Measurements from ENCODE around the gene C19orf47.
"Not testable (repeated sequence)": the region's sequence is repeated elsewhere in the genome, so short reads cannot be mapped to it uniquely, and the experiment has no call there.

The C19orf47 gene

GRCh38 chr19:40377876-40378385 lies 29.7 kb upstream of the C19orf47 start:
- no peak for DNase-seq (ENCODE audit: low read depth in 2 of 2)

GRCh38 chr19:40376286-40376862 lies 28.2 kb upstream of the C19orf47 start:
- no peak for DNase-seq (ENCODE audit: low read depth in 2 of 2)

DNA sequence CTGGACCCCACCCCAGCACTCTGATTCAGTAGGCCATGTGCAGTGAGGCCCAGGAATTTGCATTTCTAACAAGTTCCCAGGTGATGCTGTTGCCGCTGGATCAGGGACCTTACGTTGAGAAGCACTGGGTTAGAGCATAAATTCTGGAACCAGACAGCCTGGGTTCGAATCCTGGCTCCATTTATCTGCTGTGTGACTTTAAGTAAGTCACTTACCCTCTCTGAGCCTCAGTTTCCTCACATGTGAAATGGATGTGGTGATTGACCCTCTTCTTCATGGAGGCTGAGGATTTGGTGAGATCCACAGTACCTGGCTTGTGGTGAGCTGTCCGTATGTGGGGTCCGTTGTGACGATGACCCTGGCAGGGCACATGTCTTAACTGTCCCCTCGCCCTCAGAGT lies 25.9 kb upstream of the C19orf47 start:
- no peak for DNase-seq (ENCODE audit: low read depth in 2 of 2)

DNA sequence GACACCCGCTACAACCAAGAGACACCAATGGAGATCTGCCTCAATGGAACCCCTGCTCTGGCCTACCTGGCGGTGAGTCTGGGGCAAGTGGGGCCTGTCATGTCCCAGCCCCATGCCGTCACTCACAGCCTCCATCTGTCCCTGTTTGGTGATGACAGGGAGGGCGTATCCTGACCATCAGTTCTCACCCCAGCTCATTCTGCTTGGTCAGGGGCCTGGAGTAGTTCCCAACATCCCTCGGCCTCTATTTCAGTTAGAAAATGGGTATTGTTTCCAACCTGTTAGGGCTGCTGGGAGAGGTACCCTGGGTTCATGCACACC lies 23.6 kb upstream of the C19orf47 start:
- DNase-seq (ENCODE audit: low read depth in 2 of 2): no peak

- no peak for DNase-seq (ENCODE audit: low read depth in 2 of 2)
These were observed 23.0 kb upstream of the C19orf47 start for GRCh38 chr19:40370997-40371801.

DNA sequence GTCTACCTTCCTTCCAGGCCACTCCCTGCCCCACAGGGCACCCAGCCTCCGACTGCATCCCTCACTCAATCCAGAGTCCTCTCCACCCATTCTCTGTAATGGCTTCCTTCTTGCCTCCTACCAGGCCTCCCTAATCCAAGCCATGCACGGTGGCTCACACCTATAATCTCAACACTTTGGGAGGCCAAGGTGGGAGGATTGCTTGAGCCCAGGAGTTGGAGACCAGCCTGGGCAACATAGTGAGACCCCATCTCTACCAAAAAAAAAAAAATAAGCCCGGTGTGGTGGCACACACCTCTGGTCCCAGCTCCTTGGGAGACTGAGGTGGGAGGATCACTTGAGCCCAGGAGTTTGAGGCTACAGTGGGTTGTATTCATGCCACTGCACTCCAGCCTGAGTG lies 22.1 kb upstream of the C19orf47 start:
- not testable (repeated sequence) for DNase-seq (ENCODE audit: low read depth in 2 of 2)

DNA sequence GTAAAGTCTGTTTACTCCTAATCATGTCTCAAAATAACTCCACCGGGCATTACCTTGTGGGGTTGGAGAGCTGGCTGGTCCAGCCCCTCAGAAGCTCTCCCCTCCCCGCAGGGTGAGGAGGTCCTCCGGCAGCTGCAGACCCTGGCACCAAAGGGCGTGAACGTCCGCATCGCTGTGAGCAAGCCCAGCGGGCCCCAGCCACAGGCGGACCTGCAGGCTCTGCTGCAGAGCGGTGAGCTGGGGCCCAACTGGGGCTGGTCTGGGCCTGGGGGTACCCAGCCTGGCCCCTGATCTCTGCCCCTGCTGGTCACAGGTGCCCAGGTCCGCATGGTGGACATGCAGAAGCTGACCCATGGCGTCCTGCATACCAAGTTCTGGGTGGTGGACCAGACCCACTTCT lies 21.6 kb upstream of the C19orf47 start:
- no peak for DNase-seq (ENCODE audit: low read depth in 2 of 2)

DNA sequence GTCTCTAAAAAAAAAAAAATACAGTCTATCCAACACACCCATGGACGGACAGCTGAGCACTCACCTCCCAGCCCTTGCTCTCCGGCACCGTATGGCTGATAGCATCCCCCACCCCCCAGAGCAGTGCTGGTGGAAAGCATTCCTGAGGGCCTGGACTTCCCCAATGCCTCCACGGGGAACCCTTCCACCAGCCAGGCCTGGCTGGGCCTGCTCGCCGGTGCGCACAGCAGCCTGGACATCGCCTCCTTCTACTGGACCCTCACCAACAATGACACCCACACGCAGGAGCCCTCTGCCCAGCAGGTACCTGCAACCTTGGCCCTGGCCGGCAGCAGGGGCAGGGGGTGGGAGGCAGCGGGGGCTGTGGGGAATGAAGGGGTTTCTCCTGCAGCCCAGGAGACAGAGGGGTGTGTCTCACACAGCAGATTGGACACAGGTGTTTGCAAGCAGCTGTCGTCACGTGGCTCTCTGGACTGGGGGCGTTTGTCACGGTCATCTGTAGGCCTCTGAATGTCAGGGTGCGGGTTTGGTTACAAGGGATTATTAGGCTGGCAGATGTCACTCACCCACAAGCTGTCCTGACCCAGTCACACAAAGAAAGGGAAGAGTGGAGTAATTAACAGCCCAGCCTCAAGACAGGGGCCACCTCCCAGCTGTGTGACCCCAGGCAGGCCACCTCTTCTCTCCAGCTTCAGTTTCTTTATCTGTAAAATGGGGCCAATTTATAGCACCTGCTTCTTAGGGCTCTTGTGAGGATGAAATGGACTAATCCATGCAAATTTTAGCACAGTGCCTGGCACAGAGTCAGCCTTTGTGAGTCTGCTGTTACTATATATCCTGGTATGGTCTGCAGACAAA lies 19.6 kb upstream of the C19orf47 start:
- DNase-seq (ENCODE audit: low read depth in 2 of 2): no peak

DNA sequence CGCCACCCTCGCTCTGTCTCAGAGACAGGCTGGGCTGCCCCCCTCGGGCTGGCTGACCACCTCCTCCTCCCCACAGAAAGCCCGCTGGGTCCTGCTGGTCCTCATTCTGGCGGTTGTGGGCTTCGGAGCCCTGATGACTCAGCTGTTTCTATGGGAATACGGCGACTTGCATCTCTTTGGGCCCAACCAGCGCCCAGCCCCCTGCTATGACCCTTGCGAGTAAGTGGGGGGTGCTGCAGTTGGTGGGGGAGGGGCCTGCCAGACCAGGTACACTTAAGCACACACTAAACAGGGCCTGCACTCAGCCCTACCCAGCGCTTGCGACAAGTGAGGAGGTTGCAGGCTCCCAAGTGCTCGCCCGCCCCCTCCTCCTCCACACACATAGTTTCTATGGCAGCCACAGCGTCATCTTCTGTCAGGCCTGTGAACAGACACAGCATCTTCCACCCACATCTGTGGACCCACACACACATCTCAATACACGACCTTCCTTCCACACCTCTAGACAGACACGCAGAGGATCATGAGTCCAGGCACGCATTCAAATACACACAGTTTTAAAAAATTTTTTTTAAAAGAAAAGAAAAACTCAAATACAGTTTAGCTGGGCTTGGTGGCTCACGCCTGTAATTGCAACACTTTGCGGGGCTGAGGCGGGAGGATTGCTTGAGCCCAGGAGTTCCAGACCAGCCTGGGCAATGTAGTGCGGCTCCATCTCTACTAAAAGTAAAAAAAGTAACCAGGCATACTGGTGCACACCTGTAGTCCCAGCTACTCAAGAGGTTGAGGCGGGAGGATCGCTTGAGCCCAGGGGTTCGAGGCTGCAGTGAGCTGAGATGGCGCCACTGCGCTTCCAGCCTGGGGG lies 18.7 kb upstream of the C19orf47 start:
- DNase-seq (ENCODE audit: low read depth in 2 of 2): no peak

DNA sequence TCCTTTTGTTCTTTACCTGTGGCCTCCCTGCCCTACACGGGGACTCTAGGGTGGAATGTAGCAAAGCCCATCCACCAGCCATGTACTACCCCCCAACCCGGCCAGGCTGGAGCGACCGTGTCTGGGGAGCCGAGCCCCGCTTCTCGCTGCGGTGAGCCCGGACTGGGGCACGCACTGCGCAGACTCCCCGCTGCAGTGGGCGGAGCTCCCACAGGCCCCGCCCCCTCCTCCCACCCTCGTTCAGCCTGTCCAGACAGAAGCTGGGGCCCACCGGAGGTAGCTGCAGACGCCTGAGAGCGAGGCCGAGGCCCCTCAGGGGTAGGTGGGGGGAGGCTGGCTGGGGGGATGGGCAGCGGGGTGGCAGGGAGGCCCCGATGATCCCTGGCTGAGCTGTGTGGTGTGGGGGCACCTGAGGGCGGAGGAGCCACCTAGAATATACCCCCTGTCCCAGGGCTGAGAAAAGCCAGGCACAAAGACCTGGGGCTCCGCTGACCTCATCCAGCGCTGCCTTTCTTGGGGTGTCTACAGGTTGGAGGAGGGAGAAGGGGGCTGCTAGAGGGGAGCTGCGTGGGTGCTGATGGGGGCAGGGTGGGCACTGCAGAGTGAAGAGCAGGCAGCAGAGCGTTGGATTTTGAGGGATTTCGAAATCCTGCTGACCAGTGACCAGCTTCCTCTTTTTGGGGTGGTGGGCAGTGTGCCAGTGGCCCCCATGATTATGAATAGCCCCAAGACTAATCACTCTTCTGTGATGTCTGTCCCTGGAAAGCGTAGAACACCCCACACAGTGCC lies 17.6 kb upstream of the C19orf47 start:
- peak; percentile 32 to 63 for DNase-seq (ENCODE audit: low read depth in 2 of 2)

DNA sequence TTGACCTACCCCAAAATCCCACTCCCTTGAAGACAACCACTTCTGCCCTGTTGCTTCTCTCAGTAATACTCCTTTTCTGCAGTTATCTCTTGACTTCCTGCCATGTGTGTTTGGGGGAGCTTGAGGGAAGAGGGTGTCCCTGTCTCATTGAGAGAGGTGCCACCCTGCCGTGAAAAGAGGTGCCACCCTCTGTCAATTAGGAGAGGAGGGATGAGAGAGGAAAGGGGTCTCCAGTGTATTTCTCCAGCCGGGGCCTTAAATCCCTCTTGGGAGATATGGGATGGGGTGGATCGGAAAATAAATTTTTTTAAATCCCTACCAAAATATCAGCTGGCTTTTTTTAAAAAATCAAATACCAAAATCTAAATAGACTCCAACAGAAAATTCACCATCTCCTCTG lies 16.8 kb upstream of the C19orf47 start:
- no peak for DNase-seq (ENCODE audit: low read depth in 2 of 2)

GRCh38 chr19:40363069-40363468 lies 14.9 kb upstream of the C19orf47 start:
- DNase-seq (ENCODE audit: low read depth in 2 of 2): no peak

- DNase-seq (ENCODE audit: low read depth in 2 of 2): no peak
These were observed 14.0 kb upstream of the C19orf47 start for GRCh38 chr19:40362160-40362559.

DNA sequence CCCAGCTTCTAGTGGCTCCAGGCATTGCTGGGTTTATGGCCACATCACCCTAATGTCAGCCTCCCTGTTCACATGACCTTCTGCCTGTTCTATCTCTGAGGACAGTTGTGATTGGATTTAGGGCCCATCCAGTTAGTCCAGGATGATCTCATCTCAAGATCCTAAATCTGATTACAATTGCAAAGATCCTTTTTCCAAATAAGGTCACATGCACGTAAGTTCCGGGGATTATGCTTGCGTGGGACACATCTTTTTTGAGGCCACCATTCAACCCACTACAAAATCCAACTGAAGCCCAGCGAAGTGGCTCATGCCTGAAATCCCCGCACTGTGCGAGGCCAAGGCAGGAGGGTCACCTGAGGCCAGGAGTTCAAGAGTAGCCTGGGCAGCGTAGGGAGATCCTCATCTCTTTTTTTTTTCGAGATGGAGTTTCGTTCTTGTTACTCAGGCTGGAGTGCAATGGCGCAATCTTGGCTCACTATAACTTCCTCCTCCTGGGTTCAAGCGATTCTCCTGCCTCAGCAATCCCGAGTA lies 12.6 kb upstream of the C19orf47 start:
- no peak for DNase-seq (ENCODE audit: low read depth in 2 of 2)

- DNase-seq (ENCODE audit: low read depth in 2 of 2): no peak
These were observed 12.0 kb upstream of the C19orf47 start for GRCh38 chr19:40360020-40360707.

DNA sequence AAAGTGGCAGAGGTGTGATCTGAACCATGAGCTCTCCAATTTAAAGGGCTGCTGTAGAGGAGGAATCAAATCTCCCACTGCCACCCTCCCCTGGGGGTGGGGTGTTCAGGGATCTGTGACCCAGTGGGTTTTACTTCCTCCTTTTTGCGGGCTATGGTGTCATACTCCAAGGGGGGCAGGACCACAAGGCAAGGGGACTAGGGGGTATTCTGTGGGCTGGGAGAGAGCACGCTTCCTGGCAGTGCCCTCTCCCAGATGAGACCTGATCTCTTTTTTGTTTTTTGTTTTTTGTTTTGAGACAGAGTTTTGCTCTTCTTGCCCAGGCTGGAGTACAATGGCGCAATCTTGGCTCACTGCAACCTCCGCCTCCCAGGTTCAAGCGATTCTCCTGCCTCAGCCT lies 10.6 kb upstream of the C19orf47 start:
- DNase-seq (ENCODE audit: low read depth in 2 of 2): no peak

DNA sequence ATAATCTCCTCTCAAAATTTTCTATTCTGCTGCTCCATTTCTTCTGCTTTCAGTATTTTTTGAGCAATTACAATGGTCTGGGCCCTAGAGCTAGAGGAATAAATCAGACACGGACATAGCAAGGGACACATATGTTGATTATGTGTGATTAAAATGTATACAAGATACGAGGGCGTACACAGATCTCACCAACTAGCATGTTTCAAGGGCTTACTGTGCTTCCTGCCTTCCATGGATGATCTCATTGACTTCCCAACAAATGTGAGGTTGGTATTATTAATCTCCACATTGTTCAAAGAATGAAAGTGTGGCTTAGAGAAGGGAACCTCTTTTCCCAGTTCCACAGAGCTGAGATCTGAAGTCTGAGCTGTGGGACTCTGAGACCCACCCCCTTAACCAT lies 9.4 kb upstream of the C19orf47 start:
- DNase-seq (ENCODE audit: low read depth in 2 of 2): no peak

- DNase-seq (ENCODE audit: low read depth in 2 of 2): no peak
These were observed 8.7 kb upstream of the C19orf47 start for GRCh38 chr19:40356681-40357595.
